GM23338 (cell line): ENCODE measurements around the gene RANBP1. TPM values are rescaled to one million over a fixed set of nuclear protein-coding genes. Genes with fewer than 3 reads are reported as not detected.

ENCODE experiments used
- ATAC-seq: fragments of 200-7000 bp; cut with Tn5 transposase; 3 replicates; pipeline ENCODE4 v1.9.1; 2020
- DNase-seq: peaks from one replicate; pipeline ENCODE4 v3.0.0-alpha.2; 2015; ENCODE audit warnings: low spot score
- H2AFZ ChIP-seq: fragments of 200-600 bp; sonication (generic); 2 replicates; pipeline ENCODE4 v1.8.0; 2016; ENCODE audit warnings: antibody characterized with exemption, mild to moderate bottlenecking, moderate library complexity
- H3F3A ChIP-seq: fragments of 200-600 bp; sonication (generic); replicated peaks from 2 replicates; pipeline ENCODE4 v1.8.0; 2017; ENCODE audit warnings: antibody characterized with exemption, mixed run types, low read depth
- H3K27ac ChIP-seq: fragments of 200-600 bp; sonication (generic); 2 replicates; pipeline ENCODE4 v1.6.1; 2016; ENCODE audit warnings: low read depth
- H3K27me3 ChIP-seq: fragments of 200-600 bp; sonication (generic); 2 replicates; pipeline ENCODE4 v1.8.0; 2016; ENCODE audit warnings: mild to moderate bottlenecking, mixed run types, moderate library complexity; ENCODE audit not compliant: insufficient read depth
- H3K36me3 ChIP-seq: fragments of 200-600 bp; sonication (generic); 2 replicates; pipeline ENCODE4 v1.8.0; 2016; ENCODE audit warnings: mild to moderate bottlenecking; ENCODE audit not compliant: insufficient read depth
- H3K4me1 ChIP-seq: fragments of 200-600 bp; sonication (generic); 2 replicates; pipeline ENCODE4 v1.8.0; 2016; ENCODE audit warnings: mild to moderate bottlenecking, moderate library complexity; ENCODE audit not compliant: insufficient read depth
- H3K4me2 ChIP-seq: fragments of 200-600 bp; sonication (generic); 2 replicates; pipeline ENCODE4 v1.7.1; 2017; ENCODE audit warnings: mixed run types
- H3K4me3 ChIP-seq: fragments of 200-600 bp; sonication (generic); 2 replicates; pipeline ENCODE4 v1.6.1; 2016; ENCODE audit warnings: mixed run types
- H3K79me2 ChIP-seq: fragments of 200-600 bp; sonication (generic); replicated peaks from 2 replicates; pipeline ENCODE4 v1.8.0; 2017; ENCODE audit warnings: mild to moderate bottlenecking; ENCODE audit not compliant: insufficient read depth
- H3K9me2 ChIP-seq: fragments of 200-600 bp; sonication (generic); 2 replicates; pipeline ENCODE4 v1.8.0; 2017; ENCODE audit not compliant: insufficient read depth
- H4K20me1 ChIP-seq: fragments of 200-600 bp; sonication (generic); replicated peaks from 2 replicates; pipeline ENCODE4 v1.8.0; 2017; ENCODE audit warnings: mild to moderate bottlenecking; ENCODE audit not compliant: insufficient read depth
- H3K27ac Mint-ChIP-seq: 2 replicates; pipeline ENCODE4 v1.8.0; 2020; ENCODE audit warnings: inconsistent platforms, mild to moderate bottlenecking, moderate library complexity, mixed read lengths
- H3K27me3 Mint-ChIP-seq: 3 replicates; pipeline ENCODE4 v1.8.0; 2022; ENCODE audit warnings: low read depth, mild to moderate bottlenecking, moderate library complexity, mixed read lengths, inconsistent platforms; ENCODE audit not compliant: insufficient read depth, poor library complexity
- H3K36me3 Mint-ChIP-seq: 3 replicates; pipeline ENCODE4 v1.8.0; 2021; ENCODE audit warnings: low read depth, mild to moderate bottlenecking, inconsistent platforms, moderate library complexity, mixed read lengths
- H3K4me1 Mint-ChIP-seq: 3 replicates; pipeline ENCODE4 v1.8.0; 2020; ENCODE audit warnings: mild to moderate bottlenecking, inconsistent platforms, mixed read lengths
- H3K4me3 Mint-ChIP-seq: 3 replicates; pipeline ENCODE4 v1.8.0; 2021; ENCODE audit warnings: moderate library complexity, mild to moderate bottlenecking, inconsistent platforms, mixed read lengths
- H3K9me3 Mint-ChIP-seq: 3 replicates; pipeline ENCODE4 v1.8.0; 2020; ENCODE audit warnings: moderate library complexity, mild to moderate bottlenecking, inconsistent platforms, mixed read lengths
- ETS1 ChIP-seq: IDR thresholded peaks from 2 replicates; pipeline ENCODE4 v1.6.1; 2016; ENCODE audit warnings: antibody characterized with exemption
- EZH2 ChIP-seq: fragments of 200-600 bp; sonication (generic); IDR thresholded peaks from one replicate; pipeline ENCODE4 v1.8.0; 2017; ENCODE audit warnings: antibody characterized with exemption, mild to moderate bottlenecking, low read depth; ENCODE audit not compliant: unreplicated experiment
- EZH2phosphoT487 ChIP-seq: fragments of 200-600 bp; sonication (generic); IDR thresholded peaks from one replicate; pipeline ENCODE4 v1.8.1; 2018; ENCODE audit warnings: antibody characterized with exemption; ENCODE audit not compliant: unreplicated experiment
- NANOG ChIP-seq: IDR thresholded peaks from 2 replicates; pipeline ENCODE4 v1.6.1; 2016; ENCODE audit warnings: antibody characterized with exemption, borderline replicate concordance
- STAT1 ChIP-seq: IDR thresholded peaks from one replicate; pipeline ENCODE4 v1.6.1; 2016; ENCODE audit warnings: antibody characterized with exemption; ENCODE audit not compliant: unreplicated experiment
- ZNF462 ChIP-seq: fragments of 250-450 bp; sonication (Bioruptor Pico); IDR thresholded peaks from 2 replicates; pipeline ENCODE4 v1.5.0; 2020; ENCODE audit warnings: mild to moderate bottlenecking, moderate library complexity
- polyA plus RNA-seq: library from polyadenylated mRNA; unstranded; fragments of >200 nt; fragmentation: Nextera tagmentation; extraction: Ambion mirVana; gene quantifications from 2 replicates; pipeline ENCODE4 v1.2.1, GENCODE V29; 2016
- total RNA-seq: library from RNA; depleted of rRNA; stranded (reverse); fragments of >200 nt; shearing (Covaris generic); gene quantifications from 2 replicates; pipeline ENCODE4 v1.2.3, GENCODE V29; 2014
- TF ChIP-seq, protein P1 (sequence below): IDR thresholded peaks from one replicate; pipeline ENCODE4 v1.6.1; 2018; ENCODE audit warnings: antibody characterized with exemption; ENCODE audit not compliant: unreplicated experiment

The RANBP1 gene
- total and polyA plus RNA-seq, 2 experiments from 2014 or later: 1,014 to 1,206 TPM

DNA sequence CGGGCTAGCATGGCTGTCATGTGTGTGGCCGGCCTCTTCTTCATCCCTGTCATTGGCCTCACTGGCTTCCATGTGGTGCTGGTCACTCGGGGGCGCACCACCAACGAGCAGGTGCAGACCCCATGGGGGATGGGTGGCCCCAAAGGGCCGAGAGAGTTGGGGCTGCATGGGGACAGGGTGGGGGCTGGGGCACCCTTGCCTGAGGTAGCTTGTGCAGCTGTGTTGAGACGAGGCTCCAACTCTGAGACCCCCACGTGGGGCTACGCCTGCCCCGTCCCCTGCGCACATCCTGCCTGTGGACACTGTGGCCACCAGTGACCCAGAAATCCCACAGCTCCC is 24.2 kb downstream of the RANBP1 start:
- H3K79me2 ChIP-seq: peaks cover 14% of the 10 kb centered on the region; the same call in 1 of the 2 replicates
- H2AFZ ChIP-seq: no peak overlapping the region
- ATAC-seq (no peak), DNase-seq (no peak)
- H3K27ac Mint-ChIP-seq: no peak overlapping the region
- no peaks in the 10 kb centered on the region; the same call in 1 of the 2 replicates for H4K20me1 ChIP-seq
- no peak overlapping the region for H3K4me3 Mint-ChIP-seq
- H3K27ac ChIP-seq: no peak overlapping the region
- H3K9me3 Mint-ChIP-seq: no peaks in the 10 kb centered on the region
- peaks cover 7% of the 10 kb centered on the region for H3K27me3 Mint-ChIP-seq
- no peaks in the 10 kb centered on the region for H3K27me3 ChIP-seq
- H3K4me1 Mint-ChIP-seq: no peaks in the 10 kb centered on the region
- no peak overlapping the region for H3K4me2 ChIP-seq
- no peaks in the 10 kb centered on the region for H3K36me3 ChIP-seq
- H3F3A ChIP-seq: no peaks in the 10 kb centered on the region
- TF ChIP-seq STAT1 (no peak), ETS1 (no peak), EZH2phosphoT487 (no peak), NANOG (no peak)
- TF ChIP-seq, protein P1, sequence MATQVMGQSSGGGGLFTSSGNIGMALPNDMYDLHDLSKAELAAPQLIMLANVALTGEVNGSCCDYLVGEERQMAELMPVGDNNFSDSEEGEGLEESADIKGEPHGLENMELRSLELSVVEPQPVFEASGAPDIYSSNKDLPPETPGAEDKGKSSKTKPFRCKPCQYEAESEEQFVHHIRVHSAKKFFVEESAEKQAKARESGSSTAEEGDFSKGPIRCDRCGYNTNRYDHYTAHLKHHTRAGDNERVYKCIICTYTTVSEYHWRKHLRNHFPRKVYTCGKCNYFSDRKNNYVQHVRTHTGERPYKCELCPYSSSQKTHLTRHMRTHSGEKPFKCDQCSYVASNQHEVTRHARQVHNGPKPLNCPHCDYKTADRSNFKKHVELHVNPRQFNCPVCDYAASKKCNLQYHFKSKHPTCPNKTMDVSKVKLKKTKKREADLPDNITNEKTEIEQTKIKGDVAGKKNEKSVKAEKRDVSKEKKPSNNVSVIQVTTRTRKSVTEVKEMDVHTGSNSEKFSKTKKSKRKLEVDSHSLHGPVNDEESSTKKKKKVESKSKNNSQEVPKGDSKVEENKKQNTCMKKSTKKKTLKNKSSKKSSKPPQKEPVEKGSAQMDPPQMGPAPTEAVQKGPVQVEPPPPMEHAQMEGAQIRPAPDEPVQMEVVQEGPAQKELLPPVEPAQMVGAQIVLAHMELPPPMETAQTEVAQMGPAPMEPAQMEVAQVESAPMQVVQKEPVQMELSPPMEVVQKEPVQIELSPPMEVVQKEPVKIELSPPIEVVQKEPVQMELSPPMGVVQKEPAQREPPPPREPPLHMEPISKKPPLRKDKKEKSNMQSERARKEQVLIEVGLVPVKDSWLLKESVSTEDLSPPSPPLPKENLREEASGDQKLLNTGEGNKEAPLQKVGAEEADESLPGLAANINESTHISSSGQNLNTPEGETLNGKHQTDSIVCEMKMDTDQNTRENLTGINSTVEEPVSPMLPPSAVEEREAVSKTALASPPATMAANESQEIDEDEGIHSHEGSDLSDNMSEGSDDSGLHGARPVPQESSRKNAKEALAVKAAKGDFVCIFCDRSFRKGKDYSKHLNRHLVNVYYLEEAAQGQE: no peak
- no peaks in the 10 kb centered on the region for H3K36me3 Mint-ChIP-seq
- no peaks in the 10 kb centered on the region for H3K4me1 ChIP-seq
- H3K4me3 ChIP-seq: no peak overlapping the region
- no peaks in the 10 kb centered on the region for H3K9me2 ChIP-seq

- H3K27me3 ChIP-seq: no peaks in the 10 kb centered on the region
- H3K79me2 ChIP-seq: peaks cover 9% of the 10 kb centered on the region; the same call in 1 of the 2 replicates
- H2AFZ ChIP-seq: no peak overlapping the region
- H3K36me3 Mint-ChIP-seq: no peaks in the 10 kb centered on the region
- H4K20me1 ChIP-seq: no peaks in the 10 kb centered on the region; the same call in 1 of the 2 replicates
- no peaks in the 10 kb centered on the region for H3K9me3 Mint-ChIP-seq
- no peaks in the 10 kb centered on the region for H3K4me1 ChIP-seq
- no peak overlapping the region for H3K27ac Mint-ChIP-seq
- ATAC-seq (no peak), DNase-seq (no peak)
- no peak overlapping the region for H3K4me3 ChIP-seq
- no peak overlapping the region for H3K4me2 ChIP-seq
- no peak overlapping the region for H3K27ac ChIP-seq
- H3K4me1 Mint-ChIP-seq: no peaks in the 10 kb centered on the region
- H3K4me3 Mint-ChIP-seq: no peak overlapping the region
- H3K36me3 ChIP-seq: no peaks in the 10 kb centered on the region
- peaks cover 7% of the 10 kb centered on the region for H3K27me3 Mint-ChIP-seq
- no peaks in the 10 kb centered on the region for H3K9me2 ChIP-seq
- TF ChIP-seq EZH2 (no peak), ZNF462 (no peak)
- H3F3A ChIP-seq: no peaks in the 10 kb centered on the region
These were observed 24.6 kb downstream of the RANBP1 start for GRCh38 chr22:20140521-20140964.
